WTC11 (cell line): Measurements from ENCODE around the gene ZGLP1. TPM values are rescaled to one million over a fixed set of nuclear protein-coding genes. Genes with fewer than 3 reads are reported as not detected.

Experiments used
- ATAC-seq: fragments of 200-7000 bp; cut with Tn5 transposase; 2 replicates; pipeline ENCODE4 v1.10.0; 2021; ENCODE audit warnings: mild to moderate bottlenecking, moderate library complexity
- CTCF ChIA-PET: fragments of 300-600 bp; sonication (Branson Sonifier 250); formaldehyde crosslinking; loops from one replicate; lab custom pipeline; 2021; ENCODE audit warnings: antibody characterized with exemption; lab: Charles Lee
- POLR2A ChIA-PET: fragments of 350-600 bp; sonication (Branson Sonifier 250); formaldehyde crosslinking; loops from one replicate; lab custom pipeline; 2021; ENCODE audit warnings: antibody characterized with exemption; lab: Charles Lee
- DNase-seq: peaks from one replicate; pipeline ENCODE4 v3.0.0; 2021; ENCODE audit warnings: low spot score
- H3K27ac Mint-ChIP-seq: 2 replicates; pipeline ENCODE4 v1.8.0; 2021; ENCODE audit warnings: mixed read lengths
- H3K27me3 Mint-ChIP-seq: 2 replicates; pipeline ENCODE4 v1.8.0; 2021; ENCODE audit warnings: low read depth, mild to moderate bottlenecking, moderate library complexity, mixed read lengths
- H3K36me3 Mint-ChIP-seq: 2 replicates; pipeline ENCODE4 v1.8.0; 2021; ENCODE audit warnings: mixed read lengths
- H3K4me1 Mint-ChIP-seq: 2 replicates; pipeline ENCODE4 v1.8.0; 2022; ENCODE audit warnings: mixed read lengths
- H3K4me3 Mint-ChIP-seq: 2 replicates; pipeline ENCODE4 v1.8.0; 2021; ENCODE audit warnings: mild to moderate bottlenecking, moderate library complexity, mixed read lengths
- H3K9me3 Mint-ChIP-seq: 2 replicates; pipeline ENCODE4 v1.8.0; 2021; ENCODE audit warnings: mixed read lengths
- CTCF ChIP-seq: fragments of 200-600 bp; IDR thresholded peaks from 2 replicates; pipeline ENCODE4 v1.8.0; 2022; ENCODE audit warnings: antibody characterized with exemption
- EMX1 ChIP-seq: fragments of 250-450 bp; sonication (Bioruptor Pico); IDR thresholded peaks from 2 replicates; pipeline ENCODE4 v1.8.0; 2021; ENCODE audit warnings: mild to moderate bottlenecking
- ESRRA ChIP-seq: sonication (generic); formaldehyde crosslinking; IDR thresholded peaks from 2 replicates; pipeline ENCODE4 v1.8.1; 2022; ENCODE audit warnings: mild to moderate bottlenecking, missing genetic modification reagents, borderline replicate concordance
- GRHL2 ChIP-seq: fragments of 250-450 bp; sonication (Bioruptor Pico); IDR thresholded peaks from 2 replicates; pipeline ENCODE4 v1.8.0; 2022; ENCODE audit warnings: mild to moderate bottlenecking, moderate library complexity; ENCODE audit not compliant: insufficient replicate concordance, severe bottlenecking
- GTF2I ChIP-seq: fragments of 250-450 bp; sonication (Bioruptor Pico); conservative IDR thresholded peaks from 2 replicates; pipeline ENCODE4 v1.4.0; 2021; ENCODE audit warnings: mild to moderate bottlenecking
- KAT7 ChIP-seq: sonication (generic); formaldehyde crosslinking; IDR thresholded peaks from 2 replicates; pipeline ENCODE4 v1.8.1; 2023; ENCODE audit warnings: missing genetic modification reagents, mild to moderate bottlenecking, borderline replicate concordance
- OVOL2 ChIP-seq: fragments of 250-450 bp; sonication (Bioruptor Pico); IDR thresholded peaks from 2 replicates; pipeline ENCODE4 v1.9.0; 2021; ENCODE audit warnings: mild to moderate bottlenecking, borderline replicate concordance
- PREB ChIP-seq: sonication (generic); formaldehyde crosslinking; IDR thresholded peaks from 2 replicates; pipeline ENCODE4 v1.8.1; 2022; ENCODE audit warnings: mild to moderate bottlenecking, missing genetic modification reagents, moderate library complexity, borderline replicate concordance
- RORB ChIP-seq: fragments of 250-450 bp; sonication (Bioruptor Pico); IDR thresholded peaks from 2 replicates; pipeline ENCODE4 v1.9.0; 2021; ENCODE audit warnings: mild to moderate bottlenecking
- ZBTB21 ChIP-seq: sonication (generic); formaldehyde crosslinking; IDR thresholded peaks from 2 replicates; pipeline ENCODE4 v1.8.1; 2023; ENCODE audit warnings: mild to moderate bottlenecking, missing genetic modification reagents, borderline replicate concordance
- ZMAT4 ChIP-seq: fragments of 250-450 bp; sonication (Bioruptor Pico); IDR thresholded peaks from 2 replicates; pipeline ENCODE4 v1.9.0; 2021; ENCODE audit warnings: mild to moderate bottlenecking
- ZNF423 ChIP-seq: fragments of 250-450 bp; sonication (Bioruptor Pico); IDR thresholded peaks from 2 replicates; pipeline ENCODE4 v2.1.2; 2022; ENCODE audit warnings: mild to moderate bottlenecking, moderate library complexity
- total RNA-seq: library from RNA; stranded (reverse); gene quantifications from 3 replicates; pipeline ENCODE4 v1.2.3, GENCODE V29; 2021
- TF ChIP-seq, protein P1 (sequence below): sonication (generic); formaldehyde crosslinking; conservative IDR thresholded peaks from 2 replicates; pipeline ENCODE4 v1.8.1; 2022; ENCODE audit warnings: mild to moderate bottlenecking, missing genetic modification reagents
- TF ChIP-seq, protein P2 (sequence below): sonication (generic); formaldehyde crosslinking; IDR thresholded peaks from 2 replicates; pipeline ENCODE4 v1.8.0; 2023; ENCODE audit warnings: mild to moderate bottlenecking, missing genetic modification reagents
- TF ChIP-seq, protein P3 (sequence below): sonication (generic); formaldehyde crosslinking; IDR thresholded peaks from 2 replicates; pipeline ENCODE4 v1.8.0; 2022; ENCODE audit warnings: mild to moderate bottlenecking, missing genetic modification reagents
- TF ChIP-seq, protein P4 (sequence below): sonication (generic); formaldehyde crosslinking; IDR thresholded peaks from 2 replicates; pipeline ENCODE4 v1.8.1; 2022; ENCODE audit warnings: mild to moderate bottlenecking, moderate library complexity, missing genetic modification reagents
- TF ChIP-seq, protein P5 (sequence below): sonication (generic); formaldehyde crosslinking; IDR thresholded peaks from 2 replicates; pipeline ENCODE4 v1.8.1; 2023; ENCODE audit warnings: mild to moderate bottlenecking, missing genetic modification reagents
- TF ChIP-seq, protein P6 (sequence below): sonication (generic); formaldehyde crosslinking; IDR thresholded peaks from 2 replicates; pipeline ENCODE4 v1.8.1; 2023; ENCODE audit warnings: mild to moderate bottlenecking, missing genetic modification reagents
- TF ChIP-seq, protein P7 (sequence below): fragments of 250-450 bp; sonication (Bioruptor Pico); IDR thresholded peaks from 2 replicates; pipeline ENCODE4 v1.9.0; 2021; ENCODE audit warnings: mild to moderate bottlenecking

Gene ZGLP1
- total RNA-seq, 1 experiment from 2014 or later: 5.9 TPM

DNA sequence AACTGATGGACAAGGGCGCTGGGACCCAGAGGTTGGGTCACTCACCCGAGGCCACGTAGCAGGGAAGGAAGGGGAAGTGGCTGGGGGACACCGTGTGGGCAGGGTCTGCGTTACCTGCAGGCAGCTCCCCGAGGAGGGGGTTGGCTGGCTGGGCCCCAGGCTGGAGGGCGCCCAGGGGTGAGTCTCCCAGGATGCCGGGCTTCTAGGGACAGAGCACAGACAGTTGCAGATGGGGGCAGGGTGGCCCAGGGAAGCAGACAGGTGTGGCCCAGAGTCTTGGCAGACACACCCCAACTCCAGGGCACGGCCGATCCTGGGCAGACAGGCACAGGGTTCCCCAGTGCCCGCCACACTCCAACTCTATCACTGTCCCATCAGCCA is 11.8 kb upstream of the ZGLP1 start:
- Mint-ChIP-seq H3K4me3 (no peak overlapping the region), H3K4me1 (peaks cover under 1% of the 10 kb centered on the region; the same call in 1 of the 2 replicates), H3K9me3 (no peaks in the 10 kb centered on the region), H3K27ac (no peak overlapping the region), H3K27me3 (no peaks in the 10 kb centered on the region), H3K36me3 (peaks cover 22% of the 10 kb centered on the region)
- POLR2A ChIA-PET: interaction anchor here (0.9 to 1.3 kb wide), 2 partner anchors 12 to 32 kb away, joined by 3 read pairs; partner anchors contain the start of gene RAVER1
- ATAC-seq (no peak), DNase-seq (no peak)
- TF ChIP-seq PREB (CRISPR knock-in tag): no peak
- TF ChIP-seq RORB (CRISPR knock-in tag): no peak
- TF ChIP-seq, protein P1, sequence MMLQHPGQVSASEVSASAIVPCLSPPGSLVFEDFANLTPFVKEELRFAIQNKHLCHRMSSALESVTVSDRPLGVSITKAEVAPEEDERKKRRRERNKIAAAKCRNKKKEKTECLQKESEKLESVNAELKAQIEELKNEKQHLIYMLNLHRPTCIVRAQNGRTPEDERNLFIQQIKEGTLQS (CRISPR knock-in tag): no peak
- TF ChIP-seq, protein P2, sequence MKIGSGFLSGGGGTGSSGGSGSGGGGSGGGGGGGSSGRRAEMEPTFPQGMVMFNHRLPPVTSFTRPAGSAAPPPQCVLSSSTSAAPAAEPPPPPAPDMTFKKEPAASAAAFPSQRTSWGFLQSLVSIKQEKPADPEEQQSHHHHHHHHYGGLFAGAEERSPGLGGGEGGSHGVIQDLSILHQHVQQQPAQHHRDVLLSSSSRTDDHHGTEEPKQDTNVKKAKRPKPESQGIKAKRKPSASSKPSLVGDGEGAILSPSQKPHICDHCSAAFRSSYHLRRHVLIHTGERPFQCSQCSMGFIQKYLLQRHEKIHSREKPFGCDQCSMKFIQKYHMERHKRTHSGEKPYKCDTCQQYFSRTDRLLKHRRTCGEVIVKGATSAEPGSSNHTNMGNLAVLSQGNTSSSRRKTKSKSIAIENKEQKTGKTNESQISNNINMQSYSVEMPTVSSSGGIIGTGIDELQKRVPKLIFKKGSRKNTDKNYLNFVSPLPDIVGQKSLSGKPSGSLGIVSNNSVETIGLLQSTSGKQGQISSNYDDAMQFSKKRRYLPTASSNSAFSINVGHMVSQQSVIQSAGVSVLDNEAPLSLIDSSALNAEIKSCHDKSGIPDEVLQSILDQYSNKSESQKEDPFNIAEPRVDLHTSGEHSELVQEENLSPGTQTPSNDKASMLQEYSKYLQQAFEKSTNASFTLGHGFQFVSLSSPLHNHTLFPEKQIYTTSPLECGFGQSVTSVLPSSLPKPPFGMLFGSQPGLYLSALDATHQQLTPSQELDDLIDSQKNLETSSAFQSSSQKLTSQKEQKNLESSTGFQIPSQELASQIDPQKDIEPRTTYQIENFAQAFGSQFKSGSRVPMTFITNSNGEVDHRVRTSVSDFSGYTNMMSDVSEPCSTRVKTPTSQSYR (CRISPR knock-in tag): no peak
- TF ChIP-seq, protein P3, sequence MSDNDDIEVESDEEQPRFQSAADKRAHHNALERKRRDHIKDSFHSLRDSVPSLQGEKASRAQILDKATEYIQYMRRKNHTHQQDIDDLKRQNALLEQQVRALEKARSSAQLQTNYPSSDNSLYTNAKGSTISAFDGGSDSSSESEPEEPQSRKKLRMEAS: no peak
- no peak for TF ChIP-seq EMX1 (CRISPR knock-in tag)
- no peak for TF ChIP-seq GTF2I
- TF ChIP-seq, protein P4, sequence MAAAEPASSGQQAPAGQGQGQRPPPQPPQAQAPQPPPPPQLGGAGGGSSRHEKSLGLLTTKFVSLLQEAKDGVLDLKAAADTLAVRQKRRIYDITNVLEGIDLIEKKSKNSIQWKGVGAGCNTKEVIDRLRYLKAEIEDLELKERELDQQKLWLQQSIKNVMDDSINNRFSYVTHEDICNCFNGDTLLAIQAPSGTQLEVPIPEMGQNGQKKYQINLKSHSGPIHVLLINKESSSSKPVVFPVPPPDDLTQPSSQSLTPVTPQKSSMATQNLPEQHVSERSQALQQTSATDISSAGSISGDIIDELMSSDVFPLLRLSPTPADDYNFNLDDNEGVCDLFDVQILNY (CRISPR knock-in tag): no peak
- TF ChIP-seq ZBTB21 (CRISPR knock-in tag): no peak
- TF ChIP-seq CTCF: no peak
- no peak for TF ChIP-seq KAT7 (CRISPR knock-in tag)
- TF ChIP-seq, protein P5, sequence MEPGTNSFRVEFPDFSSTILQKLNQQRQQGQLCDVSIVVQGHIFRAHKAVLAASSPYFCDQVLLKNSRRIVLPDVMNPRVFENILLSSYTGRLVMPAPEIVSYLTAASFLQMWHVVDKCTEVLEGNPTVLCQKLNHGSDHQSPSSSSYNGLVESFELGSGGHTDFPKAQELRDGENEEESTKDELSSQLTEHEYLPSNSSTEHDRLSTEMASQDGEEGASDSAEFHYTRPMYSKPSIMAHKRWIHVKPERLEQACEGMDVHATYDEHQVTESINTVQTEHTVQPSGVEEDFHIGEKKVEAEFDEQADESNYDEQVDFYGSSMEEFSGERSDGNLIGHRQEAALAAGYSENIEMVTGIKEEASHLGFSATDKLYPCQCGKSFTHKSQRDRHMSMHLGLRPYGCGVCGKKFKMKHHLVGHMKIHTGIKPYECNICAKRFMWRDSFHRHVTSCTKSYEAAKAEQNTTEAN (CRISPR knock-in tag): no peak
- CTCF ChIA-PET: interaction anchor here (1.5 kb wide), 1 partner anchor 62 kb away, joined by 3 read pairs; no protein-coding TSS in a partner anchor

GRCh38 chr19:10320602-10321416 is 11.2 kb upstream of the ZGLP1 start:
- ChIA-PET CTCF (interaction anchor here (0.8 to 1.5 kb wide), 2 partner anchors 31 to 61 kb away, joined by 3 read pairs; partner anchors contain the start of gene ICAM5), POLR2A (interaction anchor here (0.5 to 1.3 kb wide), 3 partner anchors 12 to 411 kb away, joined by 3 read pairs; partner anchors contain the start of gene RAVER1)
- no peak for DNase-seq
- H3K4me1 Mint-ChIP-seq: peaks cover 6% of the 10 kb centered on the region
- no peak overlapping the region for H3K27ac Mint-ChIP-seq
- H3K4me3 Mint-ChIP-seq: no peak overlapping the region
- no peaks in the 10 kb centered on the region for H3K9me3 Mint-ChIP-seq
- H3K36me3 Mint-ChIP-seq: peaks cover 21% of the 10 kb centered on the region
- H3K27me3 Mint-ChIP-seq: no peaks in the 10 kb centered on the region
- no peak for ATAC-seq
- TF ChIP-seq ZMAT4 (no peak), ZNF423 (no peak), ESRRA (CRISPR knock-in tag) (no peak), KAT7 (CRISPR knock-in tag) (no peak), GRHL2 (CRISPR knock-in tag) (no peak), OVOL2 (no peak)
- TF ChIP-seq, protein P6, sequence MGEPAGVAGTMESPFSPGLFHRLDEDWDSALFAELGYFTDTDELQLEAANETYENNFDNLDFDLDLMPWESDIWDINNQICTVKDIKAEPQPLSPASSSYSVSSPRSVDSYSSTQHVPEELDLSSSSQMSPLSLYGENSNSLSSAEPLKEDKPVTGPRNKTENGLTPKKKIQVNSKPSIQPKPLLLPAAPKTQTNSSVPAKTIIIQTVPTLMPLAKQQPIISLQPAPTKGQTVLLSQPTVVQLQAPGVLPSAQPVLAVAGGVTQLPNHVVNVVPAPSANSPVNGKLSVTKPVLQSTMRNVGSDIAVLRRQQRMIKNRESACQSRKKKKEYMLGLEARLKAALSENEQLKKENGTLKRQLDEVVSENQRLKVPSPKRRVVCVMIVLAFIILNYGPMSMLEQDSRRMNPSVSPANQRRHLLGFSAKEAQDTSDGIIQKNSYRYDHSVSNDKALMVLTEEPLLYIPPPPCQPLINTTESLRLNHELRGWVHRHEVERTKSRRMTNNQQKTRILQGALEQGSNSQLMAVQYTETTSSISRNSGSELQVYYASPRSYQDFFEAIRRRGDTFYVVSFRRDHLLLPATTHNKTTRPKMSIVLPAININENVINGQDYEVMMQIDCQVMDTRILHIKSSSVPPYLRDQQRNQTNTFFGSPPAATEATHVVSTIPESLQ (CRISPR knock-in tag): no peak
- TF ChIP-seq, protein P7, sequence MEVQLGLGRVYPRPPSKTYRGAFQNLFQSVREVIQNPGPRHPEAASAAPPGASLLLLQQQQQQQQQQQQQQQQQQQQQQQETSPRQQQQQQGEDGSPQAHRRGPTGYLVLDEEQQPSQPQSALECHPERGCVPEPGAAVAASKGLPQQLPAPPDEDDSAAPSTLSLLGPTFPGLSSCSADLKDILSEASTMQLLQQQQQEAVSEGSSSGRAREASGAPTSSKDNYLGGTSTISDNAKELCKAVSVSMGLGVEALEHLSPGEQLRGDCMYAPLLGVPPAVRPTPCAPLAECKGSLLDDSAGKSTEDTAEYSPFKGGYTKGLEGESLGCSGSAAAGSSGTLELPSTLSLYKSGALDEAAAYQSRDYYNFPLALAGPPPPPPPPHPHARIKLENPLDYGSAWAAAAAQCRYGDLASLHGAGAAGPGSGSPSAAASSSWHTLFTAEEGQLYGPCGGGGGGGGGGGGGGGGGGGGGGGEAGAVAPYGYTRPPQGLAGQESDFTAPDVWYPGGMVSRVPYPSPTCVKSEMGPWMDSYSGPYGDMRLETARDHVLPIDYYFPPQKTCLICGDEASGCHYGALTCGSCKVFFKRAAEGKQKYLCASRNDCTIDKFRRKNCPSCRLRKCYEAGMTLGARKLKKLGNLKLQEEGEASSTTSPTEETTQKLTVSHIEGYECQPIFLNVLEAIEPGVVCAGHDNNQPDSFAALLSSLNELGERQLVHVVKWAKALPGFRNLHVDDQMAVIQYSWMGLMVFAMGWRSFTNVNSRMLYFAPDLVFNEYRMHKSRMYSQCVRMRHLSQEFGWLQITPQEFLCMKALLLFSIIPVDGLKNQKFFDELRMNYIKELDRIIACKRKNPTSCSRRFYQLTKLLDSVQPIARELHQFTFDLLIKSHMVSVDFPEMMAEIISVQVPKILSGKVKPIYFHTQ: no peak
